H9 (cell line): ENCODE results near the gene CHST8. TPM values are rescaled to one million over a fixed set of nuclear protein-coding genes. Genes with fewer than 3 reads are reported as not detected.

Experiments
- DNase-seq: peaks from one replicate; pipeline ENCODE4 v3.0.0-alpha.2; 2017
- H2AFZ ChIP-seq: one replicate; pipeline ENCODE4 v1.6.1; 2013; ENCODE audit warnings: mild to moderate bottlenecking, low read length, control low read depth, moderate library complexity
- H2AK5ac ChIP-seq: 2 replicates; pipeline ENCODE4 v1.6.1; 2013; ENCODE audit warnings: low read length, control low read depth, mixed read lengths; ENCODE audit not compliant: insufficient read length
- H2BK120ac ChIP-seq: one replicate; pipeline ENCODE4 v1.6.1; 2013; ENCODE audit warnings: low read depth, mild to moderate bottlenecking, low read length, control low read depth, inconsistent platforms; ENCODE audit not compliant: poor library complexity, severe bottlenecking
- H2BK12ac ChIP-seq: 2 replicates; pipeline ENCODE4 v1.6.1; 2013; ENCODE audit warnings: low read length, control low read depth, mixed read lengths, low read depth; ENCODE audit not compliant: insufficient read length
- H2BK15ac ChIP-seq: 2 replicates; pipeline ENCODE4 v1.6.1; 2013; ENCODE audit warnings: low read depth, low read length, control low read depth
- H2BK20ac ChIP-seq: one replicate; pipeline ENCODE4 v1.6.1; 2013; ENCODE audit warnings: low read depth, mild to moderate bottlenecking, low read length, control low read depth, inconsistent platforms; ENCODE audit not compliant: poor library complexity, severe bottlenecking
- H2BK5ac ChIP-seq: 2 replicates; pipeline ENCODE4 v1.6.1; 2013; ENCODE audit warnings: low read length, control low read depth, mixed read lengths; ENCODE audit not compliant: insufficient read length
- H3K14ac ChIP-seq: 2 replicates; pipeline ENCODE4 v1.6.1; 2013; ENCODE audit warnings: low read length, control low read depth; ENCODE audit not compliant: insufficient read depth
- H3K18ac ChIP-seq: 2 replicates; pipeline ENCODE4 v1.6.1; 2013; ENCODE audit warnings: low read depth, mild to moderate bottlenecking, mixed read lengths, low read length, control low read depth; ENCODE audit not compliant: insufficient read length
- H3K23ac ChIP-seq: 2 replicates; pipeline ENCODE4 v1.6.1; 2013; ENCODE audit warnings: low read length, control low read depth, mixed read lengths, low read depth; ENCODE audit not compliant: insufficient read length
- H3K23me2 ChIP-seq: 2 replicates; pipeline ENCODE4 v1.6.1; 2013; ENCODE audit warnings: low read depth, mild to moderate bottlenecking, mixed read lengths, low read length, control low read depth; ENCODE audit not compliant: insufficient read length, poor library complexity, severe bottlenecking
- H3K27ac ChIP-seq: 2 replicates; pipeline ENCODE4 v1.5.1; 2013; ENCODE audit warnings: low read length, control low read depth, mixed read lengths, low read depth; ENCODE audit not compliant: insufficient read length
- H3K27me3 ChIP-seq: 2 replicates; pipeline ENCODE4 v1.6.1; 2013; ENCODE audit warnings: low read length, control low read depth, inconsistent platforms; ENCODE audit not compliant: insufficient read depth
- H3K4ac ChIP-seq: 2 replicates; pipeline ENCODE4 v1.6.1; 2013; ENCODE audit warnings: low read depth, mild to moderate bottlenecking, control low read depth, inconsistent platforms, low read length, moderate library complexity
- H3K4me1 ChIP-seq: 2 replicates; pipeline ENCODE4 v1.6.1; 2013; ENCODE audit warnings: low read length, control low read depth, inconsistent platforms; ENCODE audit not compliant: insufficient read depth
- H3K4me2 ChIP-seq: 2 replicates; pipeline ENCODE4 v1.6.1; 2013; ENCODE audit warnings: low read length, control low read depth, mixed read lengths; ENCODE audit not compliant: insufficient read length, insufficient read depth
- H3K56ac ChIP-seq: 2 replicates; pipeline ENCODE4 v1.6.1; 2013; ENCODE audit warnings: low read depth, mild to moderate bottlenecking, mixed read lengths, low read length, control low read depth; ENCODE audit not compliant: insufficient read length
- H3K79me1 ChIP-seq: 2 replicates; pipeline ENCODE4 v1.6.1; 2013; ENCODE audit warnings: low read depth, mild to moderate bottlenecking, moderate library complexity, low read length, control low read depth, inconsistent platforms; ENCODE audit not compliant: insufficient read depth, poor library complexity, severe bottlenecking
- H3K79me2 ChIP-seq: 2 replicates; pipeline ENCODE4 v1.6.1; 2013; ENCODE audit warnings: low read length, control low read depth, inconsistent platforms; ENCODE audit not compliant: insufficient read depth
- H3K9ac ChIP-seq: 2 replicates; pipeline ENCODE4 v1.6.1; 2013; ENCODE audit warnings: low read length, control low read depth, mixed read lengths; ENCODE audit not compliant: insufficient read length; ENCODE audit errors: extremely low read depth
- H3K9me3 ChIP-seq: one replicate; pipeline ENCODE4 v1.6.1; 2013; ENCODE audit warnings: low read depth, low read length, inconsistent platforms; ENCODE audit not compliant: control insufficient read depth
- H3T11ph ChIP-seq: one replicate; pipeline ENCODE4 v1.6.1; 2013; ENCODE audit warnings: mild to moderate bottlenecking, low read length, control low read depth, inconsistent platforms
- H4K20me1 ChIP-seq: one replicate; pipeline ENCODE4 v1.6.1; 2013; ENCODE audit not compliant: control insufficient read depth, insufficient read length, insufficient read depth
- H4K5ac ChIP-seq: 2 replicates; pipeline ENCODE4 v1.6.1; 2013; ENCODE audit warnings: low read depth, mild to moderate bottlenecking, mixed read lengths, low read length, control low read depth; ENCODE audit not compliant: insufficient read length
- H4K8ac ChIP-seq: replicated peaks from 2 replicates; pipeline ENCODE4 v1.6.1; 2013; ENCODE audit warnings: low read length, control low read depth, mixed read lengths, low read depth; ENCODE audit not compliant: insufficient read length
- H4K91ac ChIP-seq: 2 replicates; pipeline ENCODE4 v1.6.1; 2013; ENCODE audit warnings: low read depth, mild to moderate bottlenecking, moderate library complexity, mixed read lengths, low read length, control low read depth; ENCODE audit not compliant: insufficient read length
- H3K27ac Mint-ChIP-seq, 3 experiments: 2 replicates in 2 of 3; 3 replicates in 1 of 3; pipeline ENCODE4 v1.8.0; 2020 to 2021; ENCODE audit warnings: mixed read lengths in 3 of 3, mild to moderate bottlenecking in 1 of 3, moderate library complexity in 1 of 3
- H3K27me3 Mint-ChIP-seq: 2 replicates; pipeline ENCODE4 v1.8.0; 2021; ENCODE audit warnings: low read depth, mild to moderate bottlenecking, moderate library complexity, mixed read lengths
- H3K36me3 Mint-ChIP-seq, 3 experiments: 2 replicates in 2 of 3; 3 replicates in 1 of 3; pipeline ENCODE4 v1.8.0; 2020 to 2021; ENCODE audit warnings: low read depth in 3 of 3, mixed read lengths in 3 of 3; ENCODE audit not compliant: insufficient read depth in 1 of 3
- H3K4me1 Mint-ChIP-seq, 2 experiments: 2 replicates each; pipeline ENCODE4 v1.8.0; 2020; ENCODE audit warnings: mixed read lengths in 2 of 2
- H3K4me3 Mint-ChIP-seq, 2 experiments: 2 replicates in 1 of 2; 3 replicates in 1 of 2; pipeline ENCODE4 v1.8.0; 2020 to 2021; ENCODE audit warnings: mild to moderate bottlenecking in 2 of 2, mixed read lengths in 2 of 2, moderate library complexity in 1 of 2
- H3K9me3 Mint-ChIP-seq, 2 experiments: 2 replicates in 1 of 2; 3 replicates in 1 of 2; pipeline ENCODE4 v1.8.0; 2020; ENCODE audit warnings: mild to moderate bottlenecking in 2 of 2, mixed read lengths in 2 of 2, moderate library complexity in 1 of 2
- CTCF ChIP-seq: fragments of 200-600 bp; sonication (generic); conservative IDR thresholded peaks from 3 replicates; pipeline ENCODE4 v1.8.0; 2021; ENCODE audit warnings: antibody characterized with exemption, mild to moderate bottlenecking
- WGBS: extraction: QIAGEN DNeasy Blood & Tissue Kit; methylation state at CpG from one replicate; pipeline ENCODE4 v1.1.7; 2013; ENCODE audit warnings: missing lambda C conversion rate, low lambda C conversion rate, mixed read lengths; ENCODE audit not compliant: insufficient read length; ENCODE audit errors: extremely low coverage; 5-methylcytosine and 5-hydroxymethylcytosine counted together
- total RNA-seq: library from RNA; stranded (reverse); gene quantifications from 2 replicates; pipeline ENCODE4 v1.2.1, GENCODE V29; 2021

Gene CHST8
- total RNA-seq, 1 experiment from 2014 or later, result 5.1 TPM

GRCh38 chr19:33815380-33816340, 193.9 kb downstream of the CHST8 start:
- H3K23me2 ChIP-seq, result peaks cover 12% of the 10 kb centered on the region
- no peak overlapping the region for H3K4me2 ChIP-seq
- Mint-ChIP-seq H3K9me3 (no peaks in the 10 kb centered on the region), H3K27ac (0 out of 7 replicates have a peak overlapping the region, but pooled peaks of 1 of the 3 experiments have one; percentile 66), H3K4me1 (peaks cover 12 to 15% of the 10 kb centered on the region in 2 experiments), H3K4me3 (no peak overlapping the region), H3K36me3 (peaks cover 4 to 37% (median 27%) of the 10 kb centered on the region in 3 experiments; a peak in 6 of 7 replicates), H3K27me3 (peaks cover 2% of the 10 kb centered on the region)
- no peak overlapping the region for H2BK5ac ChIP-seq
- H3K9ac ChIP-seq, result no peak overlapping the region
- H4K91ac ChIP-seq, result no peak overlapping the region
- H3K23ac ChIP-seq, result no peak overlapping the region
- no peaks in the 10 kb centered on the region for H3K79me1 ChIP-seq
- H3T11ph ChIP-seq, result no peak overlapping the region
- no peak overlapping the region for H2AK5ac ChIP-seq
- no peak overlapping the region for H2BK120ac ChIP-seq
- H2BK20ac ChIP-seq, result no peak overlapping the region
- no peak overlapping the region for H3K56ac ChIP-seq
- no peak overlapping the region for H3K18ac ChIP-seq
- H3K79me2 ChIP-seq, result no peaks in the 10 kb centered on the region
- H2BK15ac ChIP-seq, result no peak overlapping the region
- H3K27me3 ChIP-seq, result no peaks in the 10 kb centered on the region
- H4K5ac ChIP-seq, result no peak overlapping the region
- no peak overlapping the region for H2BK12ac ChIP-seq
- H3K14ac ChIP-seq, result no peak overlapping the region
- TF ChIP-seq CTCF, result no peak
- H2AFZ ChIP-seq, result no peak overlapping the region
- no CpG with 5 or more reads among the region's 15 CpGs for WGBS
- H4K20me1 ChIP-seq, result no peaks in the 10 kb centered on the region
- DNase-seq, result no peak
- H3K4me1 ChIP-seq, result no peaks in the 10 kb centered on the region; the same call in 1 of the 2 replicates
- H3K27ac ChIP-seq, result no peak overlapping the region
- H4K8ac ChIP-seq, result no peak overlapping the region
- H3K4ac ChIP-seq, result no peak overlapping the region
- no peaks in the 10 kb centered on the region for H3K9me3 ChIP-seq
